Measurements from ENCODE around the gene PDIA5.

- TF ChIP-seq CTCF (IDR thresholded peaks at IDR 0.05) (no peak), FOXP1 (CRISPR knock-in tag; IDR thresholded peaks at IDR 0.05; ENCODE audit: borderline replicate concordance) (no peak), ZNF121 (CRISPR knock-in tag; IDR thresholded peaks at IDR 0.05) (no peak), NFYB (CRISPR knock-in tag; conservative IDR thresholded peaks at IDR 0.05; ENCODE audit: low read depth) (no peak), TCF7 (CRISPR knock-in tag; IDR thresholded peaks at IDR 0.05; ENCODE audit: low read depth) (no peak), NR3C1 (CRISPR knock-in tag; conservative IDR thresholded peaks at IDR 0.05; ENCODE audit: low read depth) (no peak), GABPB1 (CRISPR knock-in tag; IDR thresholded peaks at IDR 0.05) (no peak), NR2C2 (CRISPR knock-in tag; IDR thresholded peaks at IDR 0.05) (no peak), CREB1 (CRISPR knock-in tag; IDR thresholded peaks at IDR 0.05) (no peak)
- TF ChIP-seq, protein P1, sequence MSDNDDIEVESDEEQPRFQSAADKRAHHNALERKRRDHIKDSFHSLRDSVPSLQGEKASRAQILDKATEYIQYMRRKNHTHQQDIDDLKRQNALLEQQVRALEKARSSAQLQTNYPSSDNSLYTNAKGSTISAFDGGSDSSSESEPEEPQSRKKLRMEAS (CRISPR knock-in tag; IDR thresholded peaks at IDR 0.05): no peak
- TF ChIP-seq, protein P2, sequence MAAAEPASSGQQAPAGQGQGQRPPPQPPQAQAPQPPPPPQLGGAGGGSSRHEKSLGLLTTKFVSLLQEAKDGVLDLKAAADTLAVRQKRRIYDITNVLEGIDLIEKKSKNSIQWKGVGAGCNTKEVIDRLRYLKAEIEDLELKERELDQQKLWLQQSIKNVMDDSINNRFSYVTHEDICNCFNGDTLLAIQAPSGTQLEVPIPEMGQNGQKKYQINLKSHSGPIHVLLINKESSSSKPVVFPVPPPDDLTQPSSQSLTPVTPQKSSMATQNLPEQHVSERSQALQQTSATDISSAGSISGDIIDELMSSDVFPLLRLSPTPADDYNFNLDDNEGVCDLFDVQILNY (CRISPR knock-in tag; IDR thresholded peaks at IDR 0.05): no peak
- TF ChIP-seq, protein P3, sequence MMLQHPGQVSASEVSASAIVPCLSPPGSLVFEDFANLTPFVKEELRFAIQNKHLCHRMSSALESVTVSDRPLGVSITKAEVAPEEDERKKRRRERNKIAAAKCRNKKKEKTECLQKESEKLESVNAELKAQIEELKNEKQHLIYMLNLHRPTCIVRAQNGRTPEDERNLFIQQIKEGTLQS (CRISPR knock-in tag; conservative IDR thresholded peaks at IDR 0.05): no peak
These were observed 44.8 kb downstream of the PDIA5 start for GRCh38 chr3:123111640-123112039.

Data from WTC11 (cell line).